Stimulated activated CD4-positive, alpha-beta T cell treated with anti-CD3 and anti-CD28 coated beads, Interleukin-4, amount 100 ng/mL, for 1 hour (primary cell): ENCODE measurements around the gene BDKRB2.

Experiments used
- DNase-seq: peaks from one replicate; pipeline ENCODE4 v3.0.0-alpha.2; 2020

Gene BDKRB2

GRCh38 chr14:96275177-96276112 is 70.8 kb downstream of the BDKRB2 start:
- DNase-seq: peak; percentile 78

GRCh38 chr14:96277890-96278289 is 73.3 kb downstream of the BDKRB2 start:
- no peak for DNase-seq

GRCh38 chr14:96279564-96279963 is 74.9 kb downstream of the BDKRB2 start:
- no peak for DNase-seq

DNA sequence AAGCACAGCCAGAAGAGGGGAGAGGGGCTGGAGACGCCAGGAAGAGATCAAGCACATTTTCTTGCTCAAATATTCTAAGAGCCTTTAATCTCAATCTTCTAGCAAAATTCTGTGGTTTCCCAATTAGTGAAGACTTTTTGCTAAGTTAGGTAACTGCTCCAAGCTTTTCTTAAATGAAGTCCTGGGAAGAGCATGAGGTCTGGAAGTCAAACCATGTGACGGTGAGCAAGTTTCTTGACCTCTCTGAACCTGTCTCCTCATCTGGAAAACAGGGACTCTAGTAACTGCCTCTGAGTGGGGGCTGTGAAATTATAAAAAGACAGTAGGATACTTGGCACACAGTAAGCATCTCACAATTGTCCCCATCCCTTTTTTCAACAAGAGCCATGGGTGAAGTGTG is 75.5 kb downstream of the BDKRB2 start:
- no peak for DNase-seq

- DNase-seq: no peak
Observed at GRCh38 chr14:96281486-96281885, 76.8 kb downstream of the BDKRB2 start.

GRCh38 chr14:96284008-96284407 is 79.4 kb downstream of the BDKRB2 start:
- no peak for DNase-seq

- no peak for DNase-seq
Observed at GRCh38 chr14:96284430-96284829, 79.8 kb downstream of the BDKRB2 start.

GRCh38 chr14:96285667-96286066 is 81.0 kb downstream of the BDKRB2 start:
- DNase-seq: no peak

DNA sequence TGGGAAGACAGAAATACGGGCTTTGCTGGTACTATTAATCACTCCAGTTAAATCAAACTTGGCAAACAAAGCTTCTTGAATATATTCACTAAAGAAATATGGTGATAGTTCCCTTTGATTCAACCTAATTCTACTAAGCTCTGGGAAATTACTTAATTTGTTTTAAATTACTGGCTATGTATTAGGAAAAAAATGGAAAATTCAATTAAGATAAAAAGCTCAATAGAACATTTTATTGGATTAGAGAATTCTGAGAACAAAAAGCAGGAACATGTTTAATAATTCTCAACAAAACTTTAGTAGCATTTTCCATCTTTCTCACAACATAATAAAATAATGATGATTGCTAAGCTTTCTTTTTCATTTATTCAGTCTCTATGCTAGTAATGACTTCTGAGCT is 81.6 kb downstream of the BDKRB2 start:
- no peak for DNase-seq

GRCh38 chr14:96287856-96288255 is 83.2 kb downstream of the BDKRB2 start:
- DNase-seq: no peak
